H9 (cell line): Measurements from ENCODE around the gene FAT3. TPM values are rescaled to one million over a fixed set of nuclear protein-coding genes. Genes with fewer than 3 reads are reported as not detected.

Source experiments
- DNase-seq: peaks from one replicate; pipeline ENCODE4 v3.0.0-alpha.2; 2017
- H2AFZ ChIP-seq: one replicate; pipeline ENCODE4 v1.6.1; 2013; ENCODE audit warnings: mild to moderate bottlenecking, low read length, control low read depth, moderate library complexity
- H2AK5ac ChIP-seq: 2 replicates; pipeline ENCODE4 v1.6.1; 2013; ENCODE audit warnings: low read length, control low read depth, mixed read lengths; ENCODE audit not compliant: insufficient read length
- H2BK120ac ChIP-seq: one replicate; pipeline ENCODE4 v1.6.1; 2013; ENCODE audit warnings: low read depth, mild to moderate bottlenecking, low read length, control low read depth, inconsistent platforms; ENCODE audit not compliant: poor library complexity, severe bottlenecking
- H2BK12ac ChIP-seq: 2 replicates; pipeline ENCODE4 v1.6.1; 2013; ENCODE audit warnings: low read length, control low read depth, mixed read lengths, low read depth; ENCODE audit not compliant: insufficient read length
- H2BK15ac ChIP-seq: 2 replicates; pipeline ENCODE4 v1.6.1; 2013; ENCODE audit warnings: low read depth, low read length, control low read depth
- H2BK20ac ChIP-seq: one replicate; pipeline ENCODE4 v1.6.1; 2013; ENCODE audit warnings: low read depth, mild to moderate bottlenecking, low read length, control low read depth, inconsistent platforms; ENCODE audit not compliant: poor library complexity, severe bottlenecking
- H2BK5ac ChIP-seq: 2 replicates; pipeline ENCODE4 v1.6.1; 2013; ENCODE audit warnings: low read length, control low read depth, mixed read lengths; ENCODE audit not compliant: insufficient read length
- H3K14ac ChIP-seq: 2 replicates; pipeline ENCODE4 v1.6.1; 2013; ENCODE audit warnings: low read length, control low read depth; ENCODE audit not compliant: insufficient read depth
- H3K18ac ChIP-seq: 2 replicates; pipeline ENCODE4 v1.6.1; 2013; ENCODE audit warnings: low read depth, mild to moderate bottlenecking, mixed read lengths, low read length, control low read depth; ENCODE audit not compliant: insufficient read length
- H3K23ac ChIP-seq: 2 replicates; pipeline ENCODE4 v1.6.1; 2013; ENCODE audit warnings: low read length, control low read depth, mixed read lengths, low read depth; ENCODE audit not compliant: insufficient read length
- H3K23me2 ChIP-seq: 2 replicates; pipeline ENCODE4 v1.6.1; 2013; ENCODE audit warnings: low read depth, mild to moderate bottlenecking, mixed read lengths, low read length, control low read depth; ENCODE audit not compliant: insufficient read length, poor library complexity, severe bottlenecking
- H3K27ac ChIP-seq: 2 replicates; pipeline ENCODE4 v1.5.1; 2013; ENCODE audit warnings: low read length, control low read depth, mixed read lengths, low read depth; ENCODE audit not compliant: insufficient read length
- H3K27me3 ChIP-seq: 2 replicates; pipeline ENCODE4 v1.6.1; 2013; ENCODE audit warnings: low read length, control low read depth, inconsistent platforms; ENCODE audit not compliant: insufficient read depth
- H3K4ac ChIP-seq: 2 replicates; pipeline ENCODE4 v1.6.1; 2013; ENCODE audit warnings: low read depth, mild to moderate bottlenecking, control low read depth, inconsistent platforms, low read length, moderate library complexity
- H3K4me1 ChIP-seq: 2 replicates; pipeline ENCODE4 v1.6.1; 2013; ENCODE audit warnings: low read length, control low read depth, inconsistent platforms; ENCODE audit not compliant: insufficient read depth
- H3K4me2 ChIP-seq: 2 replicates; pipeline ENCODE4 v1.6.1; 2013; ENCODE audit warnings: low read length, control low read depth, mixed read lengths; ENCODE audit not compliant: insufficient read length, insufficient read depth
- H3K56ac ChIP-seq: 2 replicates; pipeline ENCODE4 v1.6.1; 2013; ENCODE audit warnings: low read depth, mild to moderate bottlenecking, mixed read lengths, low read length, control low read depth; ENCODE audit not compliant: insufficient read length
- H3K79me1 ChIP-seq: 2 replicates; pipeline ENCODE4 v1.6.1; 2013; ENCODE audit warnings: low read depth, mild to moderate bottlenecking, moderate library complexity, low read length, control low read depth, inconsistent platforms; ENCODE audit not compliant: insufficient read depth, poor library complexity, severe bottlenecking
- H3K79me2 ChIP-seq: 2 replicates; pipeline ENCODE4 v1.6.1; 2013; ENCODE audit warnings: low read length, control low read depth, inconsistent platforms; ENCODE audit not compliant: insufficient read depth
- H3K9ac ChIP-seq: 2 replicates; pipeline ENCODE4 v1.6.1; 2013; ENCODE audit warnings: low read length, control low read depth, mixed read lengths; ENCODE audit not compliant: insufficient read length; ENCODE audit errors: extremely low read depth
- H3K9me3 ChIP-seq: one replicate; pipeline ENCODE4 v1.6.1; 2013; ENCODE audit warnings: low read depth, low read length, inconsistent platforms; ENCODE audit not compliant: control insufficient read depth
- H3T11ph ChIP-seq: one replicate; pipeline ENCODE4 v1.6.1; 2013; ENCODE audit warnings: mild to moderate bottlenecking, low read length, control low read depth, inconsistent platforms
- H4K20me1 ChIP-seq: one replicate; pipeline ENCODE4 v1.6.1; 2013; ENCODE audit not compliant: control insufficient read depth, insufficient read length, insufficient read depth
- H4K5ac ChIP-seq: 2 replicates; pipeline ENCODE4 v1.6.1; 2013; ENCODE audit warnings: low read depth, mild to moderate bottlenecking, mixed read lengths, low read length, control low read depth; ENCODE audit not compliant: insufficient read length
- H4K8ac ChIP-seq: replicated peaks from 2 replicates; pipeline ENCODE4 v1.6.1; 2013; ENCODE audit warnings: low read length, control low read depth, mixed read lengths, low read depth; ENCODE audit not compliant: insufficient read length
- H4K91ac ChIP-seq: 2 replicates; pipeline ENCODE4 v1.6.1; 2013; ENCODE audit warnings: low read depth, mild to moderate bottlenecking, moderate library complexity, mixed read lengths, low read length, control low read depth; ENCODE audit not compliant: insufficient read length
- H3K27ac Mint-ChIP-seq, 3 experiments: 2 replicates in 2 of 3; 3 replicates in 1 of 3; pipeline ENCODE4 v1.8.0; 2020 to 2021; ENCODE audit warnings: mixed read lengths in 3 of 3, mild to moderate bottlenecking in 1 of 3, moderate library complexity in 1 of 3
- H3K27me3 Mint-ChIP-seq: 2 replicates; pipeline ENCODE4 v1.8.0; 2021; ENCODE audit warnings: low read depth, mild to moderate bottlenecking, moderate library complexity, mixed read lengths
- H3K36me3 Mint-ChIP-seq, 3 experiments: 2 replicates in 2 of 3; 3 replicates in 1 of 3; pipeline ENCODE4 v1.8.0; 2020 to 2021; ENCODE audit warnings: low read depth in 3 of 3, mixed read lengths in 3 of 3; ENCODE audit not compliant: insufficient read depth in 1 of 3
- H3K4me1 Mint-ChIP-seq, 2 experiments: 2 replicates each; pipeline ENCODE4 v1.8.0; 2020; ENCODE audit warnings: mixed read lengths in 2 of 2
- H3K4me3 Mint-ChIP-seq, 2 experiments: 2 replicates in 1 of 2; 3 replicates in 1 of 2; pipeline ENCODE4 v1.8.0; 2020 to 2021; ENCODE audit warnings: mild to moderate bottlenecking in 2 of 2, mixed read lengths in 2 of 2, moderate library complexity in 1 of 2
- H3K9me3 Mint-ChIP-seq, 2 experiments: 2 replicates in 1 of 2; 3 replicates in 1 of 2; pipeline ENCODE4 v1.8.0; 2020; ENCODE audit warnings: mild to moderate bottlenecking in 2 of 2, mixed read lengths in 2 of 2, moderate library complexity in 1 of 2
- CTCF ChIP-seq: fragments of 200-600 bp; sonication (generic); conservative IDR thresholded peaks from 3 replicates; pipeline ENCODE4 v1.8.0; 2021; ENCODE audit warnings: antibody characterized with exemption, mild to moderate bottlenecking
- WGBS: extraction: QIAGEN DNeasy Blood & Tissue Kit; methylation state at CpG from one replicate; pipeline ENCODE4 v1.1.7; 2013; ENCODE audit warnings: missing lambda C conversion rate, low lambda C conversion rate, mixed read lengths; ENCODE audit not compliant: insufficient read length; ENCODE audit errors: extremely low coverage; 5-methylcytosine and 5-hydroxymethylcytosine counted together
- total RNA-seq: library from RNA; stranded (reverse); gene quantifications from 2 replicates; pipeline ENCODE4 v1.2.1, GENCODE V29; 2021

The FAT3 gene
- total RNA-seq, 1 experiment from 2014 or later = 19.1 TPM

GRCh38 chr11:92198268-92198667, 26.4 kb upstream of the FAT3 start:
- Histone ChIP-seq H2BK12ac (no peak overlapping the region), H3K23me2 (no peaks in the 10 kb centered on the region), H3K4me2 (no peak overlapping the region), H3T11ph (no peak overlapping the region), H3K79me2 (no peaks in the 10 kb centered on the region), H3K9me3 (no peaks in the 10 kb centered on the region), H2BK120ac (no peak overlapping the region), H2BK20ac (no peak overlapping the region), H3K23ac (no peak overlapping the region), H3K56ac (no peak overlapping the region), H3K27ac (no peak overlapping the region), H3K4ac (no peak overlapping the region), H3K9ac (no peak overlapping the region), H2BK5ac (no peak overlapping the region), H2AFZ (no peak overlapping the region), H3K18ac (no peak overlapping the region), H3K27me3 (no peaks in the 10 kb centered on the region), H3K14ac (no peak overlapping the region), H4K20me1 (no peaks in the 10 kb centered on the region), H2AK5ac (no peak overlapping the region), H4K5ac (no peak overlapping the region), H4K8ac (no peak overlapping the region), H2BK15ac (no peak overlapping the region), H3K79me1 (no peaks in the 10 kb centered on the region), H4K91ac (no peak overlapping the region), H3K4me1 (no peaks in the 10 kb centered on the region)
- H3K4me3 Mint-ChIP-seq = no peak overlapping the region
- no peak overlapping the region; a peak in 1 of 7 replicates for H3K27ac Mint-ChIP-seq
- no peak for TF ChIP-seq CTCF
- H3K9me3 Mint-ChIP-seq = peaks cover 0 to 3% of the 10 kb centered on the region in 2 experiments; a peak in 2 of 5 replicates
- peaks cover 0 to 3% of the 10 kb centered on the region in 2 experiments; a peak in 1 of 4 replicates for H3K4me1 Mint-ChIP-seq
- no CpG with 5 or more reads among the region's 1 CpG for WGBS
- peaks cover 0 to 8% (median 0%) of the 10 kb centered on the region in 3 experiments; a peak in 1 of 7 replicates for H3K36me3 Mint-ChIP-seq
- no peak for DNase-seq
- no peaks in the 10 kb centered on the region for H3K27me3 Mint-ChIP-seq
